WTC11 (cell line): Measurements from ENCODE around the gene GNG11. TPM values are rescaled to one million over a fixed set of nuclear protein-coding genes. Genes with fewer than 3 reads are reported as not detected.

Experiments used
- ATAC-seq: fragments of 200-7000 bp; cut with Tn5 transposase; 2 replicates; pipeline ENCODE4 v1.10.0; 2021; ENCODE audit warnings: mild to moderate bottlenecking, moderate library complexity
- CTCF ChIA-PET: fragments of 300-600 bp; sonication (Branson Sonifier 250); formaldehyde crosslinking; loops from one replicate; lab custom pipeline; 2021; ENCODE audit warnings: antibody characterized with exemption; lab: Charles Lee
- POLR2A ChIA-PET: fragments of 350-600 bp; sonication (Branson Sonifier 250); formaldehyde crosslinking; loops from one replicate; lab custom pipeline; 2021; ENCODE audit warnings: antibody characterized with exemption; lab: Charles Lee
- DNase-seq: peaks from one replicate; pipeline ENCODE4 v3.0.0; 2021; ENCODE audit warnings: low spot score
- H3K27ac Mint-ChIP-seq: 2 replicates; pipeline ENCODE4 v1.8.0; 2021; ENCODE audit warnings: mixed read lengths
- H3K27me3 Mint-ChIP-seq: 2 replicates; pipeline ENCODE4 v1.8.0; 2021; ENCODE audit warnings: low read depth, mild to moderate bottlenecking, moderate library complexity, mixed read lengths
- H3K36me3 Mint-ChIP-seq: 2 replicates; pipeline ENCODE4 v1.8.0; 2021; ENCODE audit warnings: mixed read lengths
- H3K4me1 Mint-ChIP-seq: 2 replicates; pipeline ENCODE4 v1.8.0; 2022; ENCODE audit warnings: mixed read lengths
- H3K4me3 Mint-ChIP-seq: 2 replicates; pipeline ENCODE4 v1.8.0; 2021; ENCODE audit warnings: mild to moderate bottlenecking, moderate library complexity, mixed read lengths
- H3K9me3 Mint-ChIP-seq: 2 replicates; pipeline ENCODE4 v1.8.0; 2021; ENCODE audit warnings: mixed read lengths
- ATF2 ChIP-seq: sonication (generic); formaldehyde crosslinking; IDR thresholded peaks from 2 replicates; pipeline ENCODE4 v1.8.1; 2022; ENCODE audit warnings: low read depth, missing genetic modification reagents, borderline replicate concordance
- CTCF ChIP-seq: fragments of 200-600 bp; IDR thresholded peaks from 2 replicates; pipeline ENCODE4 v1.8.0; 2022; ENCODE audit warnings: antibody characterized with exemption
- E2F1 ChIP-seq: sonication (generic); formaldehyde crosslinking; IDR thresholded peaks from 2 replicates; pipeline ENCODE4 v1.8.0; 2022; ENCODE audit warnings: mild to moderate bottlenecking, missing genetic modification reagents
- E2F4 ChIP-seq: sonication (generic); formaldehyde crosslinking; IDR thresholded peaks from 2 replicates; pipeline ENCODE4 v1.8.1; 2022; ENCODE audit warnings: low read depth, mild to moderate bottlenecking, moderate library complexity, missing genetic modification reagents, borderline replicate concordance
- FOXJ3 ChIP-seq: sonication (generic); formaldehyde crosslinking; IDR thresholded peaks from 2 replicates; pipeline ENCODE4 v1.9.0; 2021; ENCODE audit warnings: missing genetic modification reagents, mild to moderate bottlenecking, borderline replicate concordance
- MLX ChIP-seq: sonication (generic); formaldehyde crosslinking; IDR thresholded peaks from 2 replicates; pipeline ENCODE4 v1.8.1; 2023; ENCODE audit warnings: mild to moderate bottlenecking, missing genetic modification reagents, moderate library complexity
- NR1H2 ChIP-seq: sonication (generic); formaldehyde crosslinking; IDR thresholded peaks from 2 replicates; pipeline ENCODE4 v1.9.0; 2021; ENCODE audit warnings: mild to moderate bottlenecking, moderate library complexity, missing genetic modification reagents
- NR3C1 ChIP-seq: sonication (generic); formaldehyde crosslinking; conservative IDR thresholded peaks from 2 replicates; pipeline ENCODE4 v1.8.1; 2023; ENCODE audit warnings: low read depth, mild to moderate bottlenecking, missing genetic modification reagents
- RORB ChIP-seq: fragments of 250-450 bp; sonication (Bioruptor Pico); IDR thresholded peaks from 2 replicates; pipeline ENCODE4 v1.9.0; 2021; ENCODE audit warnings: mild to moderate bottlenecking
- STAT6 ChIP-seq: sonication (generic); formaldehyde crosslinking; conservative IDR thresholded peaks from 2 replicates; pipeline ENCODE4 v1.8.1; 2023; ENCODE audit warnings: mild to moderate bottlenecking, low read depth, missing genetic modification reagents, moderate library complexity
- USF2 ChIP-seq: sonication (generic); formaldehyde crosslinking; IDR thresholded peaks from 2 replicates; pipeline ENCODE4 v1.8.1; 2023; ENCODE audit warnings: mild to moderate bottlenecking, missing genetic modification reagents, moderate library complexity
- ZNF219 ChIP-seq: sonication (generic); formaldehyde crosslinking; IDR thresholded peaks from 2 replicates; pipeline ENCODE4 v1.8.0; 2023; ENCODE audit warnings: missing genetic modification reagents, mild to moderate bottlenecking, borderline replicate concordance
- ZNF232 ChIP-seq: sonication (generic); formaldehyde crosslinking; IDR thresholded peaks from 2 replicates; pipeline ENCODE4 v1.8.0; 2022; ENCODE audit warnings: mild to moderate bottlenecking, missing genetic modification reagents
- ZNF423 ChIP-seq: fragments of 250-450 bp; sonication (Bioruptor Pico); IDR thresholded peaks from 2 replicates; pipeline ENCODE4 v2.1.2; 2022; ENCODE audit warnings: mild to moderate bottlenecking, moderate library complexity
- ZNF425 ChIP-seq: fragments of 250-450 bp; sonication (Bioruptor Pico); conservative IDR thresholded peaks from 2 replicates; pipeline ENCODE4 v1.9.0; 2021; ENCODE audit warnings: mild to moderate bottlenecking
- total RNA-seq: library from RNA; stranded (reverse); gene quantifications from 3 replicates; pipeline ENCODE4 v1.2.3, GENCODE V29; 2021

GNG11 gene
- total RNA-seq, 1 experiment from 2014 or later = 1.7 TPM

- ChIA-PET POLR2A (no interaction called here), CTCF (interaction anchor here (0.9 kb wide), 1 partner anchor 553 kb away, joined by 3 read pairs; no protein-coding TSS in a partner anchor)
- H3K9me3 Mint-ChIP-seq = 0 out of 2 replicates have a peak, but pooled peaks cover 4% of the 10 kb centered on the region
- H3K27me3 Mint-ChIP-seq = no peaks in the 10 kb centered on the region
- H3K27ac Mint-ChIP-seq = no peak overlapping the region
- TF ChIP-seq NR1H2 (CRISPR knock-in tag) (no peak), NR3C1 (no peak), ZNF423 (CRISPR knock-in tag) (no peak), USF2 (CRISPR knock-in tag) (no peak), ZNF425 (CRISPR knock-in tag) (no peak)
- H3K4me3 Mint-ChIP-seq = no peak overlapping the region
- ATAC-seq (no peak), DNase-seq (no peak)
- no peaks in the 10 kb centered on the region for H3K36me3 Mint-ChIP-seq
- peaks cover 7% of the 10 kb centered on the region; the same call in 1 of the 2 replicates for H3K4me1 Mint-ChIP-seq
Measured at GRCh38 chr7:93927585-93927984, 6.0 kb downstream of the GNG11 start.

GRCh38 chr7:93931655-93932054 is 10.1 kb downstream of the GNG11 start:
- ATAC-seq = no peak
- POLR2A ChIA-PET = no interaction called here
- Mint-ChIP-seq H3K27me3 (no peaks in the 10 kb centered on the region), H3K4me3 (no peak overlapping the region), H3K4me1 (no peaks in the 10 kb centered on the region), H3K27ac (no peak overlapping the region), H3K36me3 (peaks cover 3% of the 10 kb centered on the region), H3K9me3 (peaks cover 7% of the 10 kb centered on the region)
- TF ChIP-seq E2F4 (no peak), ZNF232 (no peak), RORB (CRISPR knock-in tag) (no peak), FOXJ3 (no peak), ATF2 (no peak), E2F1 (no peak), ZNF425 (CRISPR knock-in tag) (no peak), MLX (no peak), ZNF219 (CRISPR knock-in tag) (no peak), STAT6 (CRISPR knock-in tag) (no peak), CTCF (no peak)
- no peak for DNase-seq
- CTCF ChIA-PET = interaction anchor here (2.0 kb wide), 1 partner anchor 30 kb away, joined by 9 read pairs; no protein-coding TSS in a partner anchor
